Left lung (tissue), 10 donors: ENCODE results near the gene HLA-DMA. TPM values are rescaled to one million over a fixed set of nuclear protein-coding genes. Genes with fewer than 3 reads are reported as not detected.

Experiments used
- ATAC-seq: fragments of 200-7000 bp; cut with Tn5 transposase; one replicate; pipeline ENCODE4 v1.9.1; 2020; ENCODE audit warnings: moderate library complexity
- DNase-seq, 4 donors: peaks; one replicate each; pipeline ENCODE4 v3.0.0-alpha.2; 2013 to 2020
- H3K27ac ChIP-seq, 2 donors: fragments of 200-600 bp; sonication (generic) in 1 of 2; one replicate each; pipeline versions ENCODE4 v1.5.0 to v1.8.0; 2020 to 2021
- H3K27me3 ChIP-seq, 2 donors: fragments of 200-600 bp; sonication (generic) in 1 of 2; one replicate each; pipeline versions ENCODE4 v1.5.0 to v1.8.0; 2020 to 2021
- H3K36me3 ChIP-seq, 2 donors: fragments of 200-600 bp; sonication (generic) in 1 of 2; one replicate each; pipeline versions ENCODE4 v1.5.0 to v1.8.0; 2020 to 2021
- H3K4me1 ChIP-seq, 2 donors: fragments of 200-600 bp; one replicate each; pipeline ENCODE4 v1.8.0; 2021
- H3K4me3 ChIP-seq, 2 donors: fragments of 200-600 bp; sonication (generic) in 1 of 2; one replicate each; pipeline versions ENCODE4 v1.5.0 to v1.8.0; 2020 to 2021; ENCODE audit warnings: mild to moderate bottlenecking in 1 of 2
- H3K9me3 ChIP-seq, 2 donors: fragments of 200-600 bp; sonication (generic) in 1 of 2; one replicate each; pipeline versions ENCODE4 v1.5.0 to v1.8.0; 2020 to 2021
- CTCF ChIP-seq, 2 donors: fragments of 200-600 bp; sonication (generic) in 1 of 2; IDR thresholded peaks; one replicate each; pipeline versions ENCODE4 v1.5.0 to v1.8.0; 2021; ENCODE audit warnings: antibody characterized with exemption in 2 of 2
- intact Hi-C, 2 donors: fragments of 100-400 bp; cut with DNase I; formaldehyde crosslinking; loops; one replicate each; pipeline versions ENCODE4 v1.11.2 to v1.14.2; 2022
- polyA plus RNA-seq, 6 donors: library from polyadenylated mRNA; unstranded; fragments of 120-200 nt; gene quantifications; one replicate each; pipeline ENCODE4 v1.2.1, GENCODE V29; 2013; ENCODE audit not compliant: insufficient read length in 6 of 6
- total RNA-seq, 2 donors: library from RNA; stranded (reverse); fragmentation: NEBNext Ultra II Directional; extraction: Animal tissue kit (Norgen Biotek cat#: 25700); gene quantifications; one replicate each; pipeline ENCODE4 v1.2.1, GENCODE V29; 2021
- donor health status: DM: no; HTN: yes; CAD: no.
- donor health status: DM: no; HTN: no; CAD: no.

Gene HLA-DMA
- total and polyA plus RNA-seq, 8 donors: 9.4 to 159 (median 22.0) TPM

GRCh38 chr6:32956176-32956575, 3.3 kb upstream of the HLA-DMA start:
- ATAC-seq: no peak
- no peak for DNase-seq
- TF ChIP-seq CTCF (IDR thresholded peaks at IDR 0.05): no peak
- Histone ChIP-seq H3K27me3 (no peaks in the 10 kb centered on the region), H3K27ac (no peak overlapping the region), H3K4me3 (no peak overlapping the region), H3K9me3 (no peaks in the 10 kb centered on the region), H3K4me1 (peaks cover 0 to 29% of the 10 kb centered on the region in 2 donors), H3K36me3 (no peaks in the 10 kb centered on the region)
- intact Hi-C loops: no loop called here

GRCh38 chr6:32954986-32955802, 2.3 kb upstream of the HLA-DMA start:
- Histone ChIP-seq H3K36me3 (no peaks in the 10 kb centered on the region), H3K4me1 (peaks cover 0 to 38% of the 10 kb centered on the region in 2 donors), H3K9me3 (no peaks in the 10 kb centered on the region), H3K27ac (no peak overlapping the region), H3K4me3 (no peak overlapping the region), H3K27me3 (no peaks in the 10 kb centered on the region)
- DNase-seq: no peak
- ATAC-seq: no peak
- intact Hi-C loops: no loop called here
- peak; percentile 9 to 20 for TF ChIP-seq CTCF (IDR thresholded peaks at IDR 0.05)

GRCh38 chr6:32954267-32954666, 1.4 kb upstream of the HLA-DMA start:
- no peak for DNase-seq
- intact Hi-C loops: no loop called here

GRCh38 chr6:32953775-32954174, 878 bp upstream of the HLA-DMA start:
- Histone ChIP-seq H3K4me3 (no peak overlapping the region), H3K4me1 (peaks cover 0 to 50% of the 10 kb centered on the region in 2 donors), H3K36me3 (no peaks in the 10 kb centered on the region), H3K27me3 (no peaks in the 10 kb centered on the region), H3K9me3 (no peaks in the 10 kb centered on the region), H3K27ac (peak overlapping the region in 1 of 2 donors; percentile 78)
- intact Hi-C loops: no loop called here
- TF ChIP-seq CTCF (IDR thresholded peaks at IDR 0.05): no peak
- ATAC-seq (no peak), DNase-seq (no peak)

More at GRCh38 chr6:32954267-32954666, 1.4 kb upstream of the HLA-DMA start:
- H3K9me3 ChIP-seq: no peaks in the 10 kb centered on the region
- TF ChIP-seq CTCF (IDR thresholded peaks at IDR 0.05): no peak
- H3K36me3 ChIP-seq: no peaks in the 10 kb centered on the region
- H3K4me1 ChIP-seq: peaks cover 0 to 45% of the 10 kb centered on the region in 2 donors
- H3K27ac ChIP-seq: no peak overlapping the region
- no peak overlapping the region for H3K4me3 ChIP-seq
- no peak for ATAC-seq
- H3K27me3 ChIP-seq: no peaks in the 10 kb centered on the region

- Histone ChIP-seq H3K36me3 (no peaks in the 10 kb centered on the region), H3K4me1 (peaks cover 0 to 61% of the 10 kb centered on the region in 2 donors), H3K4me3 (no peak overlapping the region), H3K27ac (no peak overlapping the region), H3K27me3 (no peaks in the 10 kb centered on the region), H3K9me3 (no peaks in the 10 kb centered on the region)
- DNase-seq (no peak), ATAC-seq (no peak)
- intact Hi-C loops: no loop called here
- no peak for TF ChIP-seq CTCF (IDR thresholded peaks at IDR 0.05)
These were observed 2.4 kb downstream of the HLA-DMA start for GRCh38 chr6:32950449-32950848.
